Measurements from ENCODE around the gene ZBTB16. TPM values are rescaled to one million over a fixed set of nuclear protein-coding genes. Genes with fewer than 3 reads are reported as not detected.

ZBTB16 gene
- total RNA-seq, 1 donor from 2014 or later, result 21.9 TPM

GRCh38 chr11:114194702-114195101, 135.2 kb downstream of the ZBTB16 start:
- TF ChIP-seq CTCF (IDR thresholded peaks at IDR 0.05), result peak; percentile 45
- H3K27me3 Mint-ChIP-seq (ENCODE audit: low read depth), result no peaks in the 10 kb centered on the region
- H3K4me1 Mint-ChIP-seq (ENCODE audit: low read depth), result peaks cover 44% of the 10 kb centered on the region
- no peak for DNase-seq (ENCODE audit: low spot score)
- H3K27ac Mint-ChIP-seq (ENCODE audit: unreplicated experiment), result peak overlapping the region; percentile 22
- H3K36me3 Mint-ChIP-seq (ENCODE audit: low read depth), result peaks cover 20% of the 10 kb centered on the region
- H3K4me3 Mint-ChIP-seq (ENCODE audit: unreplicated experiment), result no peak overlapping the region
- peaks cover 15% of the 10 kb centered on the region for H3K9me3 Mint-ChIP-seq (ENCODE audit: low read depth)

- Mint-ChIP-seq H3K4me3 (ENCODE audit: unreplicated experiment) (no peak overlapping the region), H3K9me3 (ENCODE audit: low read depth) (peaks cover 15% of the 10 kb centered on the region), H3K27ac (ENCODE audit: unreplicated experiment) (peak overlapping the region; percentile 22), H3K27me3 (ENCODE audit: low read depth) (no peaks in the 10 kb centered on the region), H3K4me1 (ENCODE audit: low read depth) (peaks cover 46% of the 10 kb centered on the region), H3K36me3 (ENCODE audit: low read depth) (peaks cover 16% of the 10 kb centered on the region)
- TF ChIP-seq CTCF (IDR thresholded peaks at IDR 0.05), result no peak
- no peak for DNase-seq (ENCODE audit: low spot score)
These were observed 135.6 kb downstream of the ZBTB16 start for GRCh38 chr11:114195151-114195550.

- DNase-seq (ENCODE audit: low spot score), result no peak
- Mint-ChIP-seq H3K9me3 (ENCODE audit: low read depth) (peaks cover 10% of the 10 kb centered on the region), H3K36me3 (ENCODE audit: low read depth) (peaks cover 10% of the 10 kb centered on the region), H3K27ac (ENCODE audit: unreplicated experiment) (peak overlapping the region; percentile 97), H3K4me1 (ENCODE audit: low read depth) (peaks cover 56% of the 10 kb centered on the region), H3K27me3 (ENCODE audit: low read depth) (no peaks in the 10 kb centered on the region), H3K4me3 (ENCODE audit: unreplicated experiment) (no peak overlapping the region)
- peak; percentile 11 for TF ChIP-seq CTCF (IDR thresholded peaks at IDR 0.05)
These were observed 136.6 kb downstream of the ZBTB16 start for GRCh38 chr11:114195981-114196731.

- no peak for DNase-seq (ENCODE audit: low spot score)
- Mint-ChIP-seq H3K4me3 (ENCODE audit: unreplicated experiment) (no peak overlapping the region), H3K4me1 (ENCODE audit: low read depth) (peaks cover 56% of the 10 kb centered on the region), H3K9me3 (ENCODE audit: low read depth) (peaks cover under 1% of the 10 kb centered on the region), H3K27ac (ENCODE audit: unreplicated experiment) (peak overlapping the region; percentile 97), H3K36me3 (ENCODE audit: low read depth) (peaks cover 5% of the 10 kb centered on the region), H3K27me3 (ENCODE audit: low read depth) (no peaks in the 10 kb centered on the region)
- TF ChIP-seq CTCF (IDR thresholded peaks at IDR 0.05), result no peak
These were observed 137.6 kb downstream of the ZBTB16 start for GRCh38 chr11:114196997-114197703.

- H3K27ac Mint-ChIP-seq (ENCODE audit: unreplicated experiment), result peak overlapping the region; percentile 97
These were observed 138.4 kb downstream of the ZBTB16 start for GRCh38 chr11:114197799-114198500.

More at GRCh38 chr11:114197799-114198500, 138.4 kb downstream of the ZBTB16 start:
- H3K4me1 Mint-ChIP-seq (ENCODE audit: low read depth), result peaks cover 56% of the 10 kb centered on the region
- H3K4me3 Mint-ChIP-seq (ENCODE audit: unreplicated experiment), result no peak overlapping the region
- no peak for TF ChIP-seq CTCF (IDR thresholded peaks at IDR 0.05)
- peaks cover 1% of the 10 kb centered on the region for H3K27me3 Mint-ChIP-seq (ENCODE audit: low read depth)
- DNase-seq (ENCODE audit: low spot score), result no peak
- H3K36me3 Mint-ChIP-seq (ENCODE audit: low read depth), result peaks cover 3% of the 10 kb centered on the region
- H3K9me3 Mint-ChIP-seq (ENCODE audit: low read depth), result no peaks in the 10 kb centered on the region
